CD4-positive, CD25-positive, alpha-beta regulatory T cell (primary cell): ENCODE data around the gene SERPINB13. TPM values are rescaled to one million over a fixed set of nuclear protein-coding genes. Genes with fewer than 3 reads are reported as not detected.

Source experiments
- ATAC-seq, 2 donors: fragments of 150-1000 bp; cut with Tn5 transposase; one replicate each; pipeline ENCODE4 v1.10.0; 2021; ENCODE audit warnings: low read depth in 2 of 2, moderate number of reproducible peaks in 2 of 2, moderate library complexity in 1 of 2
- DNase-seq, 3 donors: peaks; one replicate each; pipeline versions ENCODE4 v3.0.0 to v3.0.0-alpha.2; 2012 to 2022; ENCODE audit warnings: mixed read lengths in 1 of 3
- H3K27ac ChIP-seq: one replicate; pipeline ENCODE4 v1.7.0; 2013; ENCODE audit warnings: mild to moderate bottlenecking, low read length; ENCODE audit not compliant: insufficient read depth, poor library complexity, severe bottlenecking
- H3K27me3 ChIP-seq: one replicate; pipeline ENCODE4 v1.7.0; 2013; ENCODE audit warnings: low read length; ENCODE audit not compliant: control insufficient read depth, insufficient read depth
- H3K36me3 ChIP-seq: one replicate; pipeline ENCODE4 v1.7.0; 2013; ENCODE audit warnings: mild to moderate bottlenecking, low read length, moderate library complexity; ENCODE audit not compliant: control insufficient read depth, insufficient read depth
- H3K4me1 ChIP-seq: 2 replicates; pipeline ENCODE4 v1.7.0; 2013; ENCODE audit warnings: mild to moderate bottlenecking, low read length; ENCODE audit not compliant: insufficient read depth, control insufficient read depth, poor library complexity, severe bottlenecking
- H3K4me3 ChIP-seq: one replicate; pipeline ENCODE4 v1.7.0; 2013; ENCODE audit warnings: low read depth, mild to moderate bottlenecking, low read length, moderate library complexity
- H3K9me3 ChIP-seq, 2 experiments: 1 replicate in 1 of 2; 2 replicates in 1 of 2; pipeline ENCODE4 v1.7.0; 2013; ENCODE audit warnings: low read length in 2 of 2, mild to moderate bottlenecking in 1 of 2, moderate library complexity in 1 of 2; ENCODE audit not compliant: control insufficient read depth in 2 of 2
- H3K27ac Mint-ChIP-seq, 3 donors: one replicate each; pipeline ENCODE4 v1.8.0; 2020 to 2022; ENCODE audit warnings: mild to moderate bottlenecking in 3 of 3, mixed read lengths in 3 of 3, moderate library complexity in 2 of 3
- H3K27me3 Mint-ChIP-seq: one replicate; pipeline ENCODE4 v1.8.0; 2022; ENCODE audit warnings: mild to moderate bottlenecking, mixed read lengths
- H3K36me3 Mint-ChIP-seq: one replicate; pipeline ENCODE4 v1.8.0; 2020; ENCODE audit warnings: mixed read lengths
- H3K4me1 Mint-ChIP-seq, 4 donors: one replicate each; pipeline ENCODE4 v1.8.0; 2020 to 2022; ENCODE audit warnings: mixed read lengths in 4 of 4, mild to moderate bottlenecking in 1 of 4
- H3K4me3 Mint-ChIP-seq, 4 donors: one replicate each; pipeline ENCODE4 v1.8.0; 2020 to 2022; ENCODE audit warnings: mild to moderate bottlenecking in 4 of 4, mixed read lengths in 4 of 4, moderate library complexity in 3 of 4
- H3K9me3 Mint-ChIP-seq, 7 donors: one replicate each; pipeline ENCODE4 v1.8.0; 2020 to 2022; ENCODE audit warnings: mixed read lengths in 7 of 7, mild to moderate bottlenecking in 3 of 7, moderate library complexity in 2 of 7
- polyA plus RNA-seq, 4 donors: library from polyadenylated mRNA; unstranded; fragments of 300-500 nt; fragmentation: Illumina TruSeq; gene quantifications; one replicate each; pipeline ENCODE4 v1.2.3, GENCODE V29; 2021
- total RNA-seq: library from RNA; stranded (reverse); gene quantifications from one replicate; pipeline ENCODE4 v1.2.3, GENCODE V29; 2022

The SERPINB13 gene
- total and polyA plus RNA-seq, 5 donors from 2014 or later, result not detected

DNA sequence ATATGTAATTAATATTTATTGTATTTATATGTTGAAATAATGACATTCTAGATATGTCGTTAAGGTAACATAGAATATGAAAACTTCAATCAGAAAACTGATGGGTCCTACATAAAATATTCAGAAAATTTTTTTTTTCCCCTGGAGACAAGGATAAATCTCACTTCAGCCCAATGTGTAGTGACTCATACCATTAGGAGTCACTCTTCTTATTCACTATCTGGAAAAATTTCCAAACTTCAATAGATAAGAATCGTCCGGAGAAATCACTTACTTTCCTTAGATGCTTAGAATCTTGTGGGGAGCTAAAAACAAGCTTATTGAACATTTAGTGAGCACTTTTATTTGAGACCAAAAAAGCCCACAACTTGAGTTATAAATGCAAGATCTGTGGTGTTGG, 4.6 kb downstream of the SERPINB13 start:
- Mint-ChIP-seq H3K27ac (no peak overlapping the region), H3K4me3 (no peak overlapping the region), H3K9me3 (no peaks in the 10 kb centered on the region), H3K27me3 (no peaks in the 10 kb centered on the region), H3K36me3 (no peaks in the 10 kb centered on the region), H3K4me1 (no peaks in the 10 kb centered on the region)
- Histone ChIP-seq H3K9me3 (no peaks in the 10 kb centered on the region), H3K27ac (no peak overlapping the region), H3K4me3 (no peak overlapping the region), H3K27me3 (no peaks in the 10 kb centered on the region), H3K36me3 (no peaks in the 10 kb centered on the region), H3K4me1 (no peaks in the 10 kb centered on the region)
- DNase-seq (no peak), ATAC-seq (no peak)

DNA sequence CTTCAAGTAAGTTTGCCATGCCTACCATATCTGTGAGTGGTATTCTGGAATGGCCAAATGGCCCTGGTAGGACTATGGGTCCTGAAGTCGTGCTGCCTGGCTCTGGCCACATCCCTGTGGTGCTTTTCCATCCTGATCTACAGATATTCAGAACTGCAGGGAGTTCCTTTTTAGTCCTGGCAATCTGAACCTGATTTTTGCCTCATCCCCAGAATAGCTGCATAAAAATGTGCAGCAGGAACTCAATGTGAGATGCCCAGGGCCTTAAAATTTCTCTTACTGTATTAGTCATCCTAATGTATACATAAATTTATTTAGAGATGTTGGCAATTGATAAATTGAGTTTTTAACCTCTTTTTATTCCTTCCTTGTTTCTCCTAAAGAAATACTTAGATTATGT, 5.3 kb downstream of the SERPINB13 start:
- H3K4me1 Mint-ChIP-seq, result no peaks in the 10 kb centered on the region
- Histone ChIP-seq H3K27me3 (no peaks in the 10 kb centered on the region), H3K27ac (no peak overlapping the region), H3K9me3 (no peaks in the 10 kb centered on the region), H3K4me3 (no peak overlapping the region), H3K4me1 (no peaks in the 10 kb centered on the region), H3K36me3 (no peaks in the 10 kb centered on the region)
- DNase-seq (no peak), ATAC-seq (no peak)
- H3K9me3 Mint-ChIP-seq, result peaks cover 0 to under 1% (median 0%) of the 10 kb centered on the region in 7 donors
- no peak overlapping the region for H3K4me3 Mint-ChIP-seq
- no peak overlapping the region for H3K27ac Mint-ChIP-seq
- H3K36me3 Mint-ChIP-seq, result no peaks in the 10 kb centered on the region
- H3K27me3 Mint-ChIP-seq, result no peaks in the 10 kb centered on the region

DNA sequence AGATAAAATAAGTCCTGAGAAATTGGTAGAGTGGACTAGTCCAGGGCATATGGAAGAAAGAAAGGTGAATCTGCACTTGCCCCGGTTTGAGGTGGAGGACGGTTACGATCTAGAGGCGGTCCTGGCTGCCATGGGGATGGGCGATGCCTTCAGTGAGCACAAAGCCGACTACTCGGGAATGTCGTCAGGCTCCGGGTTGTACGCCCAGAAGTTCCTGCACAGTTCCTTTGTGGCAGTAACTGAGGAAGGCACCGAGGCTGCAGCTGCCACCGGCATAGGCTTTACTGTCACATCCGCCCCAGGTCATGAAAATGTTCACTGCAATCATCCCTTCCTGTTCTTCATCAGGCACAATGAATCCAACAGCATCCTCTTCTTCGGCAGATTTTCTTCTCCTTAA, 9.8 kb downstream of the SERPINB13 start:
- Histone ChIP-seq H3K36me3 (no peaks in the 10 kb centered on the region), H3K4me1 (no peaks in the 10 kb centered on the region), H3K27me3 (no peaks in the 10 kb centered on the region), H3K4me3 (no peak overlapping the region), H3K27ac (no peak overlapping the region), H3K9me3 (no peaks in the 10 kb centered on the region)
- ATAC-seq (no peak), DNase-seq (no peak)
- Mint-ChIP-seq H3K4me1 (no peaks in the 10 kb centered on the region), H3K4me3 (no peak overlapping the region), H3K27me3 (no peaks in the 10 kb centered on the region), H3K27ac (no peak overlapping the region), H3K9me3 (peaks cover 0 to 5% (median 0%) of the 10 kb centered on the region in 7 donors), H3K36me3 (no peaks in the 10 kb centered on the region)

DNA sequence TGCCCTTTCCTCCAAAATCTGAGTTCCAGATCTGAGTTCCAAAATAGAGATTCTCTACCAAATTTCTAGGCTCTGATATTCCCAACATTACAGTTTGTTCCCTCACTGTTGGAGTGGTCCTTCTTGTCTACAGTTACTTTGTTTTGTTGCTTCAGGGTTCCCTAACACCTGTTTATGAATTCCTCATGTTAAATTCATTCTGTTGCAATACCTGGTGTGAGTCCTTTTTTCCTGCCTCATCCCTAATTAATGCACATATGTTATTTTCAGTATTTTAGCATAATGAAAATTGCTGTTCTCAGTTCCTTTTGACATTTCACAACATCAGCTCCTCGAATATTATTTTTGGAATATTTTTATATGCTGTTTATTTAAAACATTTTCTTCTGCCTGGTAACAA, 16.2 kb downstream of the SERPINB13 start:
- no peak for DNase-seq
- H3K36me3 ChIP-seq, result no peaks in the 10 kb centered on the region
- no peaks in the 10 kb centered on the region for H3K4me1 ChIP-seq
- no peak overlapping the region for H3K27ac ChIP-seq
- Mint-ChIP-seq H3K36me3 (no peaks in the 10 kb centered on the region), H3K27me3 (no peaks in the 10 kb centered on the region), H3K4me3 (no peak overlapping the region), H3K9me3 (peaks cover 0 to 5% (median 3%) of the 10 kb centered on the region in 7 donors), H3K4me1 (no peaks in the 10 kb centered on the region), H3K27ac (no peak overlapping the region)
- H3K27me3 ChIP-seq, result no peaks in the 10 kb centered on the region
- no peak for ATAC-seq
- H3K9me3 ChIP-seq, result no peaks in the 10 kb centered on the region
- no peak overlapping the region for H3K4me3 ChIP-seq

DNA sequence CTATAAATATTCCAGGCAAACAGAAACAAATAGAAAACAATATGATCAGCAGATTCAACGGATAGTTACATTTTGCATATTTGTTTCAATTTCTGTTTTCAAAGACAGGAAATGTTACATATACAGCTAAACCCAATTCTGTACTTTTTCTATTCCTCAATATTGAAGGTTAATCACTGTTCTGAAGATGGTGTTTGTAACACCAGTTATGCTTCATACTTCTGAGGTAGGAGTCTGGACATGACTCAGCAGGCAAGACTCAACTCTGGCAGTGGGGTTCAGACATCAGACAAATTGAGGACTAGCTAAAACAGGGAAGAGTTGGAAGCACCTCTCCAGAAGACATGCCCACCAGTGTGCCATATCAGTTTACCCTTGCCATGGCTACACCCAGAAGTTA, 16.6 kb downstream of the SERPINB13 start:
- no peak overlapping the region for H3K4me3 Mint-ChIP-seq
- ATAC-seq, result no peak
- DNase-seq, result no peak
- Histone ChIP-seq H3K4me1 (no peaks in the 10 kb centered on the region), H3K9me3 (no peaks in the 10 kb centered on the region), H3K36me3 (no peaks in the 10 kb centered on the region), H3K4me3 (no peak overlapping the region), H3K27me3 (no peaks in the 10 kb centered on the region), H3K27ac (no peak overlapping the region)
- H3K9me3 Mint-ChIP-seq, result peaks cover 0 to 5% (median 3%) of the 10 kb centered on the region in 7 donors
- H3K4me1 Mint-ChIP-seq, result no peaks in the 10 kb centered on the region
- no peak overlapping the region for H3K27ac Mint-ChIP-seq
- no peaks in the 10 kb centered on the region for H3K36me3 Mint-ChIP-seq
- H3K27me3 Mint-ChIP-seq, result no peaks in the 10 kb centered on the region

DNA sequence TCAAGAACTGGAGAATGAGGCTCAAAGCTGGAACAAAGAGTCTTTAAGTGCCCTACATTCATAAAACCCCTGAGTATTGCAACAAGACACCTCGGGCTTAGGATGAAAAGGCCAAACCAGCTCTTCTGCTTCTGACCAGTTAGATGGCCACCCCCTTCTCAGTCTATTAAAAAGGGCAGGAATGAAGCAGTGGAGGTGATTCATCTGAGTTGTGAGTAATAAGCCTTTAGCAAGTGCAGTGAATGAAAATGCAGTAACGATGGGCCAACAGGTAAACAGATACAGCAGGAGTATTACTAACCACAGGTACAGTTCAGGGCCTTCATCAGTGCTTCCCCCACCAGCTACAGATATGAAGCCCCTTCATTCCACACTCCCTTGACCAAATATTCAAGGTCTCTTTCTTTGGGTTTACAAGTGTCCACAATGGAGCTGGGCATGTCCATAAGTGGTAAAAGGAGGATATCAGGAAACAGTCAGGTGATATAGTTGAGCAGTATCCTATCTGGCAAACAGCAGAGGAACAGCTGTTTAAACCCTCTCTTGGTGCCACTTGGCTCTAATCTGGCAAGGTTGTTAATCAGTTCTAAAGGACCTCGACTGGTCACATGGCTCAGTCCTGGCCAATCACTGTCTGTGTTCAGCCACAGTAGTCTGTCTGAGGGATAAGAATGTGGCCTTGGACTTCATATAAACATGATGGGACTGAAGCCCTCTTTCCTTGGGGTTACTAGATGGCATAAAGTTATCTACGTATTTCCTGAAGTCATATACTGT, 17.8 kb downstream of the SERPINB13 start:
- H3K9me3 ChIP-seq, result no peaks in the 10 kb centered on the region
- H3K27ac Mint-ChIP-seq, result no peak overlapping the region
- H3K4me1 Mint-ChIP-seq, result no peaks in the 10 kb centered on the region
- H3K27me3 Mint-ChIP-seq, result peaks cover under 1% of the 10 kb centered on the region
- H3K4me1 ChIP-seq, result no peaks in the 10 kb centered on the region
- H3K36me3 Mint-ChIP-seq, result no peaks in the 10 kb centered on the region
- DNase-seq (no peak), ATAC-seq (no peak)
- no peak overlapping the region for H3K4me3 ChIP-seq
- no peaks in the 10 kb centered on the region for H3K27me3 ChIP-seq
- H3K27ac ChIP-seq, result no peak overlapping the region
- H3K36me3 ChIP-seq, result no peaks in the 10 kb centered on the region
- no peak overlapping the region for H3K4me3 Mint-ChIP-seq
- H3K9me3 Mint-ChIP-seq, result peaks cover 0 to 5% (median 2%) of the 10 kb centered on the region in 7 donors

DNA sequence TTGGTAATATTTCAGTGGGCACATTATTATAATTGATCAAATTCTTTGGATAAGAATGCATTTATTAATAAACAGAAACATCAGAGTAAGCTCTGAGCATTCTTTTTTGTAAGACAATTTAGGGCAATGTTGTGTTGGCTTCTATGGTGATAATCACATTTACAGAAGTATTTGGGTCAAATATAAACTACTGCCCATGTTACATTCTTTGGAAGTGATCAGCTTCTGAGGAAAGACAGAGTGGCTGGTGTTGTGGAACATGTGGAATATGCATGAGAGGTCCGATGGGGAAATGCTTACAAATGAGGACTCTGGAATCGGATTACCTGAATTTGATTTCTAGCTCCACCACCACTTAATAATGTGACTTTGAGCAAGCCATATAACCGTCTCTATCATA, 19.4 kb downstream of the SERPINB13 start:
- ATAC-seq, result no peak
- Mint-ChIP-seq H3K27ac (no peak overlapping the region), H3K4me1 (no peaks in the 10 kb centered on the region), H3K36me3 (no peaks in the 10 kb centered on the region), H3K27me3 (peaks cover 9% of the 10 kb centered on the region), H3K4me3 (no peak overlapping the region), H3K9me3 (peaks cover 0 to 5% (median 0%) of the 10 kb centered on the region in 7 donors)
- no peaks in the 10 kb centered on the region for H3K36me3 ChIP-seq
- no peaks in the 10 kb centered on the region for H3K4me1 ChIP-seq
- no peak overlapping the region for H3K27ac ChIP-seq
- no peak overlapping the region for H3K4me3 ChIP-seq
- no peaks in the 10 kb centered on the region for H3K27me3 ChIP-seq
- DNase-seq, result no peak
- no peaks in the 10 kb centered on the region for H3K9me3 ChIP-seq

DNA sequence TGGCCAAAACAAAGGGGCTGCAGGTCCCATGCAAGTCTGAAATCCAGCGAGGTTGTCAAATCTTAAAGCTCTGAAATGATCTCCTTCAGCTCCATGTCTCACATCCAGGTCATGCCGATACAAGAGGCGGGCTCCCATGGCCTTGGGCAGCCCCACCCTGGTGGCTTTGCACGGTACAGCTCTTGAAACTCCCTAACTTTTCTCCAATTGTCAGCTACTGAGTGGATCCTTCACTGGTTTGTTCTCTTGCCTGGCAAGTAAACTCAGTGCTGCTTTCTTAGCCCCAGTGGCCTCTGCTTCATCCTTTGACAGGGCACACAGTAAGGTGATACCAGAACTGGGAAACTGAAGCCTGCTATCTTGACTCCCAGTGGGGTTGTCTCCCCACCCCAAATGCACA, 26.3 kb downstream of the SERPINB13 start:
- H3K36me3 Mint-ChIP-seq, result no peaks in the 10 kb centered on the region
- ATAC-seq, result no peak
- H3K4me1 ChIP-seq, result no peaks in the 10 kb centered on the region

More for the DNA sequence above, 26.3 kb downstream of the SERPINB13 start:
- H3K27ac Mint-ChIP-seq, result no peak overlapping the region
- no peaks in the 10 kb centered on the region for H3K36me3 ChIP-seq
- H3K9me3 ChIP-seq, result no peaks in the 10 kb centered on the region
- H3K4me3 Mint-ChIP-seq, result no peak overlapping the region
- no peak for DNase-seq
- no peak overlapping the region for H3K27ac ChIP-seq
- H3K4me3 ChIP-seq, result no peak overlapping the region
- H3K4me1 Mint-ChIP-seq, result no peaks in the 10 kb centered on the region
- no peaks in the 10 kb centered on the region for H3K27me3 ChIP-seq
- H3K9me3 Mint-ChIP-seq, result peaks cover 0 to 2% (median 0%) of the 10 kb centered on the region in 7 donors
- H3K27me3 Mint-ChIP-seq, result peaks cover 17% of the 10 kb centered on the region
